Vagina (tissue), 2 donors: Measurements from ENCODE around the gene DRD3.

Experiments used
- CTCF ChIP-seq, 3 experiments: fragments of 450-650 bp in 2 of 3; fragments of 200-600 bp in 1 of 3; sonication (generic) in 1 of 3; IDR thresholded peaks; one replicate each; pipeline ENCODE4 v1.5.1; 2017 to 2019; ENCODE audit warnings: antibody characterized with exemption in 3 of 3, mild to moderate bottlenecking in 2 of 3, moderate library complexity in 2 of 3
- POLR2AphosphoS5 ChIP-seq, 2 donors: sonication (generic); formaldehyde crosslinking; IDR thresholded peaks; one replicate each; pipeline ENCODE4 v1.9.0; 2017; ENCODE audit warnings: antibody characterized with exemption in 2 of 2, mild to moderate bottlenecking in 2 of 2, low read depth in 1 of 2; ENCODE audit not compliant: insufficient read depth in 1 of 2

GRCh38 chr3:114218006-114218405 is 39.2 kb upstream of the DRD3 start:
- TF ChIP-seq POLR2AphosphoS5 (IDR thresholded peaks at IDR 0.05; ENCODE audit: insufficient read depth in 1 of 2, low read depth in 1 of 2): no peak
- TF ChIP-seq CTCF (IDR thresholded peaks at IDR 0.05): no peak
